H1 (cell line): ENCODE data around the gene TMEM131L. TPM values are rescaled to one million over a fixed set of nuclear protein-coding genes. Genes with fewer than 3 reads are reported as not detected.
A peak's percentile ranks its signal among the peaks of the same experiment; 100 is the strongest.

Experiments used
- CTCF ChIA-PET: fragments of 300-600 bp; sonication (Branson Sonifier 250); formaldehyde crosslinking; loops from one replicate; lab custom pipeline; 2021; ENCODE audit not compliant: partially characterized antibody; lab: Charles Lee
- POLR2A ChIA-PET: fragments of 300-600 bp; sonication (Branson Sonifier 250); formaldehyde crosslinking; loops from one replicate; lab custom pipeline; 2021; ENCODE audit warnings: inconsistent platforms; ENCODE audit not compliant: partially characterized antibody; lab: Charles Lee
- DNase-seq, 2 experiments: peaks; one replicate each; pipeline versions ENCODE4 v3.0.0 to v3.0.0-alpha.2; 2010 to 2022; ENCODE audit warnings: low spot score in 2 of 2, low read depth in 1 of 2, mixed read lengths in 1 of 2
- FAIRE-seq: peaks from 2 replicates; lab custom pipeline; 2011; peaks lifted over from hg19 to GRCh38; lab: Jason Lieb, UNC
- H2AFZ ChIP-seq: 2 replicates; pipeline ENCODE4 v1.8.1; 2012; ENCODE audit warnings: low read length, inconsistent platforms
- H2AK5ac ChIP-seq: 2 replicates; pipeline ENCODE4 v1.6.1; 2013; ENCODE audit warnings: low read depth, low read length
- H2BK120ac ChIP-seq: replicated peaks from 2 replicates; pipeline ENCODE3; 2013; ENCODE audit warnings: low read depth, low read length, inconsistent platforms
- H2BK12ac ChIP-seq: 2 replicates; pipeline ENCODE4 v1.6.1; 2013; ENCODE audit warnings: low read depth, low read length
- H2BK15ac ChIP-seq: 2 replicates; pipeline ENCODE4 v1.6.1; 2013; ENCODE audit warnings: low read length
- H2BK20ac ChIP-seq: 2 replicates; pipeline ENCODE4 v1.6.1; 2013; ENCODE audit warnings: low read length
- H2BK5ac ChIP-seq: 2 replicates; pipeline ENCODE4 v1.6.1; 2013; ENCODE audit warnings: low read depth, low read length
- H3K14ac ChIP-seq: 2 replicates; pipeline ENCODE4 v1.6.1; 2013; ENCODE audit warnings: inconsistent platforms; ENCODE audit not compliant: insufficient read length
- H3K18ac ChIP-seq: 2 replicates; pipeline ENCODE4 v1.6.1; 2013; ENCODE audit warnings: low read length; ENCODE audit errors: extremely low read depth
- H3K23ac ChIP-seq: 2 replicates; pipeline ENCODE4 v1.6.1; 2013; ENCODE audit warnings: inconsistent platforms; ENCODE audit not compliant: insufficient read length
- H3K23me2 ChIP-seq: 2 replicates; pipeline ENCODE4 v1.6.1; 2013; ENCODE audit warnings: low read depth, low read length
- H3K27ac ChIP-seq: 2 replicates; pipeline ENCODE4 v1.6.1; 2011; ENCODE audit warnings: low read depth, low read length, inconsistent platforms
- H3K27me3 ChIP-seq, 4 experiments: replicated peaks in 1 of 4; 1 replicate in 1 of 4; 2 replicates in 3 of 4; pipeline versions ENCODE4 v1.6.1 to v1.8.1; 2011 to 2013; ENCODE audit warnings: low read length in 3 of 4, mild to moderate bottlenecking in 3 of 4, inconsistent platforms in 2 of 4, mixed read lengths in 2 of 4, moderate library complexity in 1 of 4; ENCODE audit not compliant: control insufficient read depth in 3 of 4, insufficient read depth in 3 of 4; ENCODE audit errors: extremely low read depth in 1 of 4
- H3K36me3 ChIP-seq, 4 experiments: 2 replicates each; pipeline versions ENCODE4 v1.6.1 to v1.8.1; 2011 to 2013; ENCODE audit warnings: mild to moderate bottlenecking in 4 of 4, low read length in 3 of 4, moderate library complexity in 2 of 4, control low read depth in 1 of 4, inconsistent platforms in 1 of 4; ENCODE audit not compliant: insufficient read depth in 4 of 4, control insufficient read depth in 2 of 4
- H3K4ac ChIP-seq: replicated peaks from 2 replicates; pipeline ENCODE3; 2013; ENCODE audit warnings: low read length, low read depth, mixed read lengths, inconsistent platforms; ENCODE audit not compliant: insufficient read length
- H3K4me1 ChIP-seq, 4 experiments: replicated peaks in 1 of 4; 1 replicate in 1 of 4; 2 replicates in 3 of 4; pipeline versions ENCODE4 v1.6.1 to v1.8.1; 2011 to 2013; ENCODE audit warnings: low read length in 3 of 4, inconsistent platforms in 2 of 4, mixed read lengths in 1 of 4; ENCODE audit not compliant: insufficient read depth in 4 of 4, control insufficient read depth in 3 of 4
- H3K4me2 ChIP-seq, 2 experiments: 2 replicates each; pipeline versions ENCODE4 v1.6.1 to v1.8.1; 2011 to 2013; ENCODE audit warnings: low read depth in 2 of 2, low read length in 2 of 2, control low read depth in 1 of 2, inconsistent platforms in 1 of 2, mild to moderate bottlenecking in 1 of 2; ENCODE audit not compliant: insufficient read depth in 1 of 2
- H3K4me3 ChIP-seq, 4 experiments: fragments of 200-600, 300-600 bp in 1 of 4; sonication (generic), shearing (Covaris generic), sonication (Bioruptor Twin) in 1 of 4; 2 replicates each; pipeline versions ENCODE4 v1.5.1 to v1.8.1; 2011 to 2016; ENCODE audit warnings: low read length in 4 of 4, low read depth in 3 of 4, control low read depth in 2 of 4, inconsistent platforms in 2 of 4, mild to moderate bottlenecking in 2 of 4, mixed read lengths in 1 of 4, moderate library complexity in 1 of 4; ENCODE audit not compliant: insufficient read depth in 2 of 4; ENCODE audit errors: extremely low read depth in 1 of 4
- H3K56ac ChIP-seq: replicated peaks from 2 replicates; pipeline ENCODE3; 2013; ENCODE audit warnings: low read depth, mild to moderate bottlenecking, mixed read lengths, low read length, inconsistent platforms; ENCODE audit not compliant: insufficient read length
- H3K79me1 ChIP-seq: 2 replicates; pipeline ENCODE4 v1.6.1; 2013; ENCODE audit warnings: low read depth, low read length, control low read depth
- H3K79me2 ChIP-seq, 2 experiments: 2 replicates each; pipeline versions ENCODE4 v1.6.1 to v1.8.1; 2012 to 2013; ENCODE audit warnings: low read length in 2 of 2, mild to moderate bottlenecking in 2 of 2, inconsistent platforms in 1 of 2; ENCODE audit not compliant: insufficient read depth in 2 of 2, control insufficient read depth in 1 of 2
- H3K9ac ChIP-seq, 4 experiments: replicated peaks in 1 of 4; 1 replicate in 1 of 4; 2 replicates in 3 of 4; pipeline versions ENCODE4 v1.6.1 to v1.8.1; 2011 to 2013; ENCODE audit warnings: low read depth in 3 of 4, low read length in 3 of 4, control low read depth in 2 of 4, mild to moderate bottlenecking in 2 of 4, moderate library complexity in 2 of 4, inconsistent platforms in 1 of 4; ENCODE audit errors: extremely low read depth in 1 of 4
- H3K9me3 ChIP-seq, 2 experiments: 2 replicates each; pipeline versions ENCODE4 v1.6.1 to v1.8.1; 2012 to 2013; ENCODE audit warnings: mild to moderate bottlenecking in 2 of 2, moderate library complexity in 2 of 2, control low read depth in 1 of 2, inconsistent platforms in 1 of 2, low read depth in 1 of 2, low read length in 1 of 2, mixed read lengths in 1 of 2; ENCODE audit not compliant: insufficient read depth in 2 of 2
- H4K20me1 ChIP-seq, 2 experiments: replicated peaks in 1 of 2; 2 replicates each; pipeline versions ENCODE3 to v1.8.1; 2011 to 2013; ENCODE audit warnings: inconsistent platforms in 2 of 2, low read length in 2 of 2, mild to moderate bottlenecking in 1 of 2; ENCODE audit not compliant: insufficient read depth in 2 of 2, control insufficient read depth in 1 of 2
- H4K5ac ChIP-seq: 2 replicates; pipeline ENCODE4 v1.6.1; 2013; ENCODE audit warnings: low read length, low read depth, mixed read lengths, inconsistent platforms; ENCODE audit not compliant: insufficient read length
- H4K8ac ChIP-seq: 2 replicates; pipeline ENCODE4 v1.8.0; 2013; ENCODE audit warnings: mild to moderate bottlenecking, moderate library complexity, low read length, inconsistent platforms; ENCODE audit not compliant: insufficient read depth; ENCODE audit errors: extremely low read depth
- H4K91ac ChIP-seq: replicated peaks from 2 replicates; pipeline ENCODE3; 2013; ENCODE audit warnings: low read length, mixed read lengths, inconsistent platforms; ENCODE audit not compliant: insufficient read length
- BRCA1 ChIP-seq: IDR thresholded peaks from 2 replicates; pipeline ENCODE4 v1.6.1; 2012; ENCODE audit warnings: low read depth, low read length, improper control_type of control experiment
- CTBP2 ChIP-seq: IDR thresholded peaks from 2 replicates; pipeline ENCODE4 v1.7.0; 2011; ENCODE audit warnings: borderline replicate concordance, mild to moderate bottlenecking, moderate library complexity, mixed read lengths, low read length; ENCODE audit not compliant: insufficient read depth, insufficient read length
- E2F6 ChIP-seq: IDR thresholded peaks from 2 replicates; pipeline ENCODE4 v1.6.1; 2012; ENCODE audit warnings: inconsistent platforms
- EGR1 ChIP-seq: IDR thresholded peaks from 2 replicates; pipeline ENCODE4 v1.6.1; 2011; ENCODE audit warnings: low read depth, low read length, borderline replicate concordance
- EZH2 ChIP-seq: fragments of 200-600 bp; sonication (generic); IDR thresholded peaks from 2 replicates; pipeline ENCODE4 v1.7.1; 2012; ENCODE audit warnings: low read depth, mild to moderate bottlenecking, moderate library complexity, low read length, inconsistent platforms; ENCODE audit not compliant: severe bottlenecking
- KDM1A ChIP-seq: fragments of 200-600, 300-600 bp; sonication (generic); IDR thresholded peaks from 2 replicates; pipeline ENCODE4 v1.7.1; 2016; ENCODE audit warnings: mild to moderate bottlenecking, low read length, borderline replicate concordance
- KDM4A ChIP-seq: IDR thresholded peaks from one replicate; pipeline ENCODE4 v1.7.1; 2012; ENCODE audit warnings: low read depth, mild to moderate bottlenecking, moderate library complexity, low read length, inconsistent platforms; ENCODE audit not compliant: severe bottlenecking
- POLR2AphosphoS5 ChIP-seq: IDR thresholded peaks from 2 replicates; pipeline ENCODE4 v1.6.1; 2011; ENCODE audit warnings: low read depth, low read length
- RBBP5 ChIP-seq: IDR thresholded peaks from 2 replicates; pipeline ENCODE4 v1.7.1; 2012; ENCODE audit warnings: low read depth, mild to moderate bottlenecking, inconsistent platforms, low read length, moderate library complexity, borderline replicate concordance
- SIN3A ChIP-seq, 2 experiments: IDR thresholded peaks in 1 of 2; conservative IDR thresholded peaks in 1 of 2; 2 replicates each; pipeline ENCODE4 v1.6.1; 2011 to 2012; ENCODE audit warnings: low read length in 2 of 2, improper control_type of control experiment in 1 of 2, low read depth in 1 of 2, mild to moderate bottlenecking in 1 of 2
- SIX5 ChIP-seq: IDR thresholded peaks from 2 replicates; pipeline ENCODE4 v1.6.1; 2011; ENCODE audit warnings: mild to moderate bottlenecking, low read depth, low read length
- USF2 ChIP-seq: IDR thresholded peaks from 2 replicates; pipeline ENCODE4 v1.6.1; 2011; ENCODE audit warnings: low read length, improper control_type of control experiment
- WGBS, 2 experiments: shearing (Covaris generic) in 1 of 2; methylation state at CpG; one replicate each; pipeline versions ENCODE4 v1.1.6 to v1.1.7; 2013 to 2015; ENCODE audit warnings: low lambda C conversion rate in 2 of 2, mixed read lengths in 2 of 2, inconsistent platforms in 1 of 2, low coverage in 1 of 2, missing lambda C conversion rate in 1 of 2; ENCODE audit not compliant: insufficient replicate concordance in 2 of 2, insufficient coverage in 1 of 2, insufficient read length in 1 of 2; ENCODE audit errors: extremely low coverage in 1 of 2, missing lambda C conversion rate in 1 of 2; 5-methylcytosine and 5-hydroxymethylcytosine counted together
- polyA plus RNA-seq, 7 experiments: library from polyadenylated mRNA; depleted of rRNA in 3 of 7; stranded (reverse) in 5 of 7; unstranded in 2 of 7; fragments of >200 nt in 5 of 7; fragments of 200-250 nt in 2 of 7; gene quantifications; 1 replicate in 5 of 7; 2 replicates in 1 of 7; 4 replicates in 1 of 7; pipeline versions ENCODE4 v1.2.1 to v1.2.3, GENCODE V29; 2011 to 2013; ENCODE audit warnings: missing spikeins in 2 of 7, mixed read lengths in 2 of 7
- total RNA-seq: library from RNA; stranded (reverse); fragmentation: NEBNext Ultra II Directional; extraction: Animal tissue kit (Norgen Biotek cat#: 25700); gene quantifications from 2 replicates; pipeline ENCODE4 v1.2.1, GENCODE V29; 2021

The TMEM131L gene
- total and polyA plus RNA-seq, 2 of the 8 experiments (the other 6 are each of a cell fraction or from before 2014, with no cell fraction given): 14.3 to 26.1 TPM

GRCh38 chr4:153497091-153497531, 31.0 kb downstream of the TMEM131L start:
- Histone ChIP-seq H3K23ac (no peak overlapping the region), H2BK120ac (no peak overlapping the region), H3K9me3 (no peaks in the 10 kb centered on the region), H2BK15ac (no peak overlapping the region), H3K14ac (no peak overlapping the region), H3K56ac (no peak overlapping the region), H3K4me3 (no peak overlapping the region), H3K79me1 (peaks cover 7% of the 10 kb centered on the region), H3K23me2 (no peaks in the 10 kb centered on the region), H4K8ac (no peak overlapping the region), H2BK12ac (no peak overlapping the region), H3K79me2 (peaks cover 0 to 19% of the 10 kb centered on the region in 2 experiments; a peak in 2 of 4 replicates), H3K4ac (no peak overlapping the region), H3K18ac (no peak overlapping the region), H3K36me3 (no peaks in the 10 kb centered on the region), H3K27me3 (no peaks in the 10 kb centered on the region), H3K4me2 (no peak overlapping the region), H4K5ac (no peak overlapping the region), H3K4me1 (peaks cover 1 to 13% (median 9%) of the 10 kb centered on the region in 4 experiments; a peak in 5 of 7 replicates), H2BK5ac (no peak overlapping the region), H3K9ac (no peak overlapping the region), H2AK5ac (no peak overlapping the region), H2BK20ac (no peak overlapping the region), H2AFZ (no peak overlapping the region), H4K91ac (no peak overlapping the region), H3K27ac (no peak overlapping the region), H4K20me1 (peaks cover 0 to 4% of the 10 kb centered on the region in 2 experiments)
- no peak for FAIRE-seq
- peak in 1 of 2 experiments; percentile 41 for DNase-seq
- ChIA-PET POLR2A (interaction anchor here (1.6 to 2.4 kb wide), 2 partner anchors 8 to 31 kb away, joined by 3 to 8 read pairs; partner anchors contain the start of gene TMEM131L), CTCF (no interaction called here)
- WGBS, 2 experiments: 65% methylated on average over 4 of the region's 4 CpGs; no CpG with 5 or more reads in 1 of the 2 experiments
- TF ChIP-seq SIX5 (no peak), SIN3A (conservative IDR thresholded peaks at IDR 0.05 in 1 of 2, IDR thresholded peaks at IDR 0.05 in 1 of 2; ENCODE audit: low read depth in 1 of 2, low read length in 2 of 2) (no peak), POLR2AphosphoS5 (no peak), KDM1A (no peak), BRCA1 (no peak), RBBP5 (no peak), KDM4A (no peak), USF2 (no peak), EGR1 (no peak), E2F6 (no peak), CTBP2 (no peak), EZH2 (no peak)
